SU-DHL-6 (cell line): Measurements from ENCODE around the gene SPATA1.

Experiments
- EZH2phosphoT487 ChIP-seq: fragments of 200-600 bp; sonication (generic), shearing (Covaris generic); conservative IDR thresholded peaks from 2 replicates; pipeline ENCODE4 v1.6.1; 2018; ENCODE audit warnings: mild to moderate bottlenecking, antibody characterized with exemption, low read length, moderate library complexity, mixed read lengths
- TF ChIP-seq, protein P1 (sequence below): fragments of 200-600 bp; sonication (generic); IDR thresholded peaks from one replicate; pipeline ENCODE4 v1.5.1; 2017; ENCODE audit warnings: antibody characterized with exemption, mild to moderate bottlenecking, low read length, moderate library complexity; ENCODE audit not compliant: insufficient read depth, poor library complexity, severe bottlenecking

GRCh38 chr1:84510668-84511067 is 4.5 kb downstream of the SPATA1 start:
- TF ChIP-seq, protein P1, sequence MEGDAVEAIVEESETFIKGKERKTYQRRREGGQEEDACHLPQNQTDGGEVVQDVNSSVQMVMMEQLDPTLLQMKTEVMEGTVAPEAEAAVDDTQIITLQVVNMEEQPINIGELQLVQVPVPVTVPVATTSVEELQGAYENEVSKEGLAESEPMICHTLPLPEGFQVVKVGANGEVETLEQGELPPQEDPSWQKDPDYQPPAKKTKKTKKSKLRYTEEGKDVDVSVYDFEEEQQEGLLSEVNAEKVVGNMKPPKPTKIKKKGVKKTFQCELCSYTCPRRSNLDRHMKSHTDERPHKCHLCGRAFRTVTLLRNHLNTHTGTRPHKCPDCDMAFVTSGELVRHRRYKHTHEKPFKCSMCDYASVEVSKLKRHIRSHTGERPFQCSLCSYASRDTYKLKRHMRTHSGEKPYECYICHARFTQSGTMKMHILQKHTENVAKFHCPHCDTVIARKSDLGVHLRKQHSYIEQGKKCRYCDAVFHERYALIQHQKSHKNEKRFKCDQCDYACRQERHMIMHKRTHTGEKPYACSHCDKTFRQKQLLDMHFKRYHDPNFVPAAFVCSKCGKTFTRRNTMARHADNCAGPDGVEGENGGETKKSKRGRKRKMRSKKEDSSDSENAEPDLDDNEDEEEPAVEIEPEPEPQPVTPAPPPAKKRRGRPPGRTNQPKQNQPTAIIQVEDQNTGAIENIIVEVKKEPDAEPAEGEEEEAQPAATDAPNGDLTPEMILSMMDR: no peak
- no peak for TF ChIP-seq EZH2phosphoT487
